Trophoblast cell (in vitro differentiated cells and primary cell): ENCODE results near the gene GARNL3.

Experiments
- DNase-seq, 2 donors: peaks; one replicate each; pipeline ENCODE4 v3.0.0-alpha.2; 2016
- H2AFZ ChIP-seq: 2 replicates; pipeline ENCODE4 v1.6.1; 2013; ENCODE audit warnings: low read length, moderate library complexity, mild to moderate bottlenecking; ENCODE audit not compliant: insufficient read depth, poor library complexity
- H2AK5ac ChIP-seq: 2 replicates; pipeline ENCODE4 v1.6.1; 2013; ENCODE audit warnings: mild to moderate bottlenecking, low read length
- H2BK120ac ChIP-seq: 2 replicates; pipeline ENCODE4 v1.6.1; 2013; ENCODE audit warnings: low read length, mild to moderate bottlenecking, moderate library complexity; ENCODE audit not compliant: insufficient read depth, poor library complexity
- H2BK12ac ChIP-seq: 2 replicates; pipeline ENCODE4 v1.6.1; 2013; ENCODE audit warnings: mild to moderate bottlenecking, low read length, moderate library complexity
- H2BK5ac ChIP-seq: 2 replicates; pipeline ENCODE4 v1.6.1; 2013; ENCODE audit warnings: low read length, low read depth, moderate library complexity, mild to moderate bottlenecking; ENCODE audit not compliant: poor library complexity
- H3K14ac ChIP-seq: 2 replicates; pipeline ENCODE4 v1.6.1; 2013; ENCODE audit warnings: mild to moderate bottlenecking, low read length
- H3K18ac ChIP-seq: 2 replicates; pipeline ENCODE4 v1.6.1; 2013; ENCODE audit warnings: mild to moderate bottlenecking, low read length
- H3K23ac ChIP-seq: 2 replicates; pipeline ENCODE4 v1.6.1; 2013; ENCODE audit warnings: low read length
- H3K27ac ChIP-seq: 2 replicates; pipeline ENCODE4 v1.5.1; 2013; ENCODE audit warnings: low read depth, mild to moderate bottlenecking, inconsistent platforms, low read length, moderate library complexity
- H3K27me3 ChIP-seq: 2 replicates; pipeline ENCODE4 v1.6.1; 2013; ENCODE audit warnings: inconsistent platforms, mild to moderate bottlenecking, low read length, moderate library complexity; ENCODE audit not compliant: insufficient read depth
- H3K36me3 ChIP-seq, 2 experiments: 1 replicate in 1 of 2; 2 replicates in 1 of 2; pipeline ENCODE4 v1.6.1; 2013; ENCODE audit warnings: low read length in 2 of 2, mild to moderate bottlenecking in 2 of 2, moderate library complexity in 1 of 2; ENCODE audit not compliant: insufficient read depth in 2 of 2, control insufficient read depth in 1 of 2
- H3K4ac ChIP-seq: 2 replicates; pipeline ENCODE4 v1.6.1; 2013; ENCODE audit warnings: low read depth, mild to moderate bottlenecking, low read length, moderate library complexity
- H3K4me1 ChIP-seq, 2 experiments: 1 replicate in 1 of 2; 2 replicates in 1 of 2; pipeline ENCODE4 v1.6.1; 2013; ENCODE audit warnings: low read length in 2 of 2, mild to moderate bottlenecking in 2 of 2, moderate library complexity in 1 of 2; ENCODE audit not compliant: insufficient read depth in 2 of 2, control insufficient read depth in 1 of 2
- H3K4me2 ChIP-seq: 2 replicates; pipeline ENCODE4 v1.6.1; 2013; ENCODE audit warnings: inconsistent platforms, mild to moderate bottlenecking, low read length, moderate library complexity
- H3K4me3 ChIP-seq: 2 replicates; pipeline ENCODE4 v1.5.1; 2013; ENCODE audit warnings: mild to moderate bottlenecking, low read depth, low read length, inconsistent platforms
- H3K79me1 ChIP-seq: one replicate; pipeline ENCODE4 v1.6.1; 2013; ENCODE audit warnings: low read length
- H3K79me2 ChIP-seq: 2 replicates; pipeline ENCODE4 v1.6.1; 2013; ENCODE audit warnings: low read length, mild to moderate bottlenecking; ENCODE audit not compliant: control insufficient read depth, insufficient read depth, poor library complexity
- H3K9ac ChIP-seq: 2 replicates; pipeline ENCODE4 v1.6.1; 2013; ENCODE audit warnings: mild to moderate bottlenecking, low read length
- H3K9me3 ChIP-seq: 2 replicates; pipeline ENCODE4 v1.6.1; 2013; ENCODE audit warnings: low read depth, mild to moderate bottlenecking, control low read depth, inconsistent platforms, low read length; ENCODE audit not compliant: insufficient read depth
- H4K12ac ChIP-seq: 2 replicates; pipeline ENCODE4 v1.6.1; 2013; ENCODE audit warnings: low read depth, mild to moderate bottlenecking, low read length, moderate library complexity
- H4K8ac ChIP-seq: 2 replicates; pipeline ENCODE4 v1.6.1; 2013; ENCODE audit warnings: low read depth, mild to moderate bottlenecking, low read length, moderate library complexity
- H4K91ac ChIP-seq: one replicate; pipeline ENCODE4 v1.6.1; 2013; ENCODE audit warnings: low read depth, mild to moderate bottlenecking, low read length, moderate library complexity
- WGBS: extraction: QIAGEN DNeasy Blood & Tissue Kit; methylation state at CpG from one replicate; pipeline ENCODE4 v1.1.7; 2013; ENCODE audit warnings: missing lambda C conversion rate; ENCODE audit not compliant: insufficient read length, insufficient coverage; ENCODE audit errors: extremely low coverage; 5-methylcytosine and 5-hydroxymethylcytosine counted together

Gene GARNL3

DNA sequence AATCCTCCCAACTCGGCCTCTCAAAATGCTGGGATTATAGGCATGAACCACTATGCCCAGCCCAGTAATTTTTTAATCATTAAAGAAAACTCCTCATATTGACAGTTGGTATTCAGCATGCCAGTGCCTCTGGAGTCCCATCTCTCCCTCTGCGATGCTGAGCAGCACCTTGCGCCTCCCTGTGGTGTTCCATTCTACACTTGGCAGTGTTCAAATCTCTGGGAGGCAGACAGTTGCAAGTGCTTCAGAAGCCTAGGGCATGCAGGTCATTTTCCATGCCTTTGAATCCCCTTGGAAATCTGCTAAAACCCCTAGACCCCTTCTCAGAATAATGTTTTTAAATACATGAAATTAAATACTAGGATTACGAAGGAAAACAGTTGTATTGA is 41.3 kb downstream of the GARNL3 start:
- Histone ChIP-seq H3K79me2 (no peaks in the 10 kb centered on the region), H2BK5ac (no peak overlapping the region), H2BK120ac (no peak overlapping the region), H3K18ac (no peak overlapping the region), H4K8ac (no peak overlapping the region), H3K23ac (no peak overlapping the region), H3K4me3 (no peak overlapping the region), H3K9ac (no peak overlapping the region), H3K36me3 (no peaks in the 10 kb centered on the region), H3K79me1 (no peaks in the 10 kb centered on the region), H3K27ac (no peak overlapping the region), H2AK5ac (no peak overlapping the region), H3K9me3 (no peaks in the 10 kb centered on the region), H4K91ac (no peak overlapping the region), H2AFZ (no peak overlapping the region), H3K4me1 (peaks cover 0 to 2% of the 10 kb centered on the region in 2 experiments), H4K12ac (no peak overlapping the region), H3K27me3 (no peaks in the 10 kb centered on the region), H2BK12ac (no peak overlapping the region), H3K14ac (no peak overlapping the region), H3K4ac (no peak overlapping the region), H3K4me2 (no peak overlapping the region)
- WGBS = no CpG with 5 or more reads among the region's 4 CpGs
- no peak for DNase-seq

DNA sequence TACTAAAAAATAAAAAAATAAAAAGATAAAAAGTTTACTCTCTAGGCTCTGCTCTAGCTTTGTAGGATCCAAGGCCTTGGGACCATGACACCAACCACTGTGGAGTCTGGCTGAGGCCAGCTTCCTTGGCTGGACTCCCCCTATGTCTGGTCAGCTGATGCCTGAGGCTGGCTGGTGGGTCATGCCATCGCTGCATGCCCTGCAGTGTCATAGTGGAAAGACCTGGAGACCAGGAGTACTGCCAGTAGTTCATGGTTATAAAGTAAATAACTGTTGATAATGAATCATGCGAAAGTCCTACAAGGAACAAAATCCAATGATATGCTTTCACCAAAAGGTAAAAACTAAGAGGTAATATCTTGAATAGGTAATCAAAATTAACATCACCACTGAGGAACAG is 43.2 kb downstream of the GARNL3 start:
- Histone ChIP-seq H3K79me1 (no peaks in the 10 kb centered on the region), H2AK5ac (no peak overlapping the region), H2BK12ac (peak overlapping the region; percentile 69), H3K23ac (no peak overlapping the region), H3K27me3 (no peaks in the 10 kb centered on the region), H3K36me3 (no peaks in the 10 kb centered on the region), H4K91ac (peak overlapping the region; percentile 55), H2BK120ac (no peak overlapping the region), H3K79me2 (no peaks in the 10 kb centered on the region), H3K18ac (no peak overlapping the region), H3K4ac (no peak overlapping the region), H4K8ac (peak overlapping the region; percentile 22), H2BK5ac (no peak overlapping the region), H3K4me1 (peaks cover 0 to 5% of the 10 kb centered on the region in 2 experiments), H3K9me3 (no peaks in the 10 kb centered on the region), H2AFZ (no peak overlapping the region), H3K4me3 (no peak overlapping the region), H3K14ac (no peak overlapping the region), H3K9ac (no peak overlapping the region), H4K12ac (no peak overlapping the region), H3K27ac (no peak overlapping the region), H3K4me2 (no peak overlapping the region)
- no peak for DNase-seq
- no CpG with 5 or more reads among the region's 2 CpGs for WGBS

DNA sequence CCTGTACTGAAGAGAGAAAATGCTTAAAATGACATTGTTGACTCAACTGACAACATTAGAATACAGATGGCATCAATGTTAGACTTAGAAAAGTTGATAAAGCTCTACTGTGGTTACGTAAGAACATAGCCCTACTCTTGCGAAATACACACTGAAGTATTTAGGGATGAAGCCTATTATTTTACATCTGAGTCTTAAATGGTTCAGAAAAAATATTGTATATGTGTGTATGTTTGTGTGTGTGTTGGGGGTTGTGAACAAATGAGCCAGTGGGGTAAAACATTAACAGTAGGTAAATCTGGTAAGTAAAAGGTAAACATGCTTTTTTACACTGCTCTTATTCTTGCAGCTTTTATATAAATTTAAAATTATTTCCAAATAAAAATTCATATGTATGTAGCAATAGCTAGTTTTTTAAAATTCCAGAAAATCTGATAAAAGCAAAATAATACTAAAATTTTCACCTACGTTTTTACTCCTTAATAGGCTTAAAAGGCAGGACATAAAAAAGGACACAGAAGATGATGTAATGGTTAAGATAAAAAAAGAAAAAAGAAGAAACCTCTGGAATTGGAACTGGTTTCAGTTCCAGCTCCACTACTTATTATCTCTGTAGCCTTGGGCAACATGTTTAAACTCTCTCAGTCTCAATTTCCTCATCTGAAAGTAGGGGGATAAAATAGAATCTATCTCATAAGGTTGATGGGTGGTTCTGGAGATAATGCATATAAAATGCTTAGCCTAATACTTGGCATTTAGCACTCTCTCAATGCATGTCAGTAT is 44.3 kb downstream of the GARNL3 start:
- H3K9me3 ChIP-seq = no peaks in the 10 kb centered on the region
- H3K27ac ChIP-seq = no peak overlapping the region
- H3K9ac ChIP-seq = no peak overlapping the region
- H4K91ac ChIP-seq = no peak overlapping the region
- no peak overlapping the region for H4K12ac ChIP-seq
- no peak overlapping the region for H2BK12ac ChIP-seq
- WGBS = no CpG with 5 or more reads among the region's 3 CpGs
- peak; percentile 30 to 89 for DNase-seq
- no peak overlapping the region for H2AFZ ChIP-seq
- H3K23ac ChIP-seq = no peak overlapping the region
- no peaks in the 10 kb centered on the region for H3K79me1 ChIP-seq
- H3K4ac ChIP-seq = no peak overlapping the region
- H2AK5ac ChIP-seq = no peak overlapping the region
- H4K8ac ChIP-seq = no peak overlapping the region
- no peak overlapping the region for H3K4me3 ChIP-seq
- no peaks in the 10 kb centered on the region for H3K27me3 ChIP-seq
- H3K18ac ChIP-seq = no peak overlapping the region
- no peak overlapping the region for H2BK5ac ChIP-seq
- no peak overlapping the region for H2BK120ac ChIP-seq
- no peak overlapping the region for H3K4me2 ChIP-seq
- no peaks in the 10 kb centered on the region for H3K36me3 ChIP-seq
- peaks cover 0 to 5% of the 10 kb centered on the region in 2 experiments for H3K4me1 ChIP-seq
- no peak overlapping the region for H3K14ac ChIP-seq
- H3K79me2 ChIP-seq = no peaks in the 10 kb centered on the region

DNA sequence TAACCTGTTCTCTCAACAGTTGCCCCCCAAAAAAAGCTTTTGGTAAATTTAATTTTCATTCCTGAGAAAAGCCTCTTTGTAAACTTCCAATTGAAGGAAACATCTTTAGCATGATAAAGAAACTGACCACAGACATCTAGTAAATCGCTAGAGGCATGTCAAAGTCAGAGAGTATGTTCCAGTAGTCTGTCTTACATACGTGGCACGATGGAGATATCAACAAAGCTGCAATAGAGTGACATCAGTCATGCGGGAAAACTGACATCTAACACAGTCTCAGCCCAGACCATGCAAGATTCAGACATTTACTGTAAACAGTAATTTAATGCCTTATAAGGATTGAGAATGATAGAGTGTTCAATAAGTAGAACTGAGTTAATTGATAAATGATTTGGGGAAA is 45.1 kb downstream of the GARNL3 start:
- no peak overlapping the region for H2BK120ac ChIP-seq
- no peak overlapping the region for H2AK5ac ChIP-seq
- H4K91ac ChIP-seq = no peak overlapping the region
- no peak overlapping the region for H3K4me2 ChIP-seq
- no peak overlapping the region for H3K4me3 ChIP-seq
- no peak overlapping the region for H3K18ac ChIP-seq
- H2BK12ac ChIP-seq = no peak overlapping the region
- H4K8ac ChIP-seq = no peak overlapping the region
- H3K14ac ChIP-seq = no peak overlapping the region
- no peaks in the 10 kb centered on the region for H3K79me2 ChIP-seq
- H3K23ac ChIP-seq = no peak overlapping the region
- H3K79me1 ChIP-seq = no peaks in the 10 kb centered on the region
- no peak overlapping the region for H3K4ac ChIP-seq
- H2BK5ac ChIP-seq = no peak overlapping the region
- DNase-seq = peak; percentile 63 to 77
- no peaks in the 10 kb centered on the region for H3K27me3 ChIP-seq
- no CpG with 5 or more reads among the region's 4 CpGs for WGBS
- no peaks in the 10 kb centered on the region for H3K36me3 ChIP-seq
- no peak overlapping the region for H2AFZ ChIP-seq
- H4K12ac ChIP-seq = no peak overlapping the region
- H3K9me3 ChIP-seq = no peaks in the 10 kb centered on the region
- H3K9ac ChIP-seq = no peak overlapping the region
- H3K4me1 ChIP-seq = peaks cover 0 to 5% of the 10 kb centered on the region in 2 experiments
- no peak overlapping the region for H3K27ac ChIP-seq
